GM19468 (cell line): ENCODE results near the gene MED12L.

ENCODE experiments used
- ATAC-seq: cut with Tn5 transposase; IDR thresholded peaks from one replicate; pipeline ENCODE4 v1.9.1; 2021; ENCODE audit warnings: mild to moderate bottlenecking, moderate library complexity, moderate number of reproducible peaks; ENCODE audit not compliant: unreplicated experiment; ENCODE audit errors: extremely low read depth

Gene MED12L

DNA sequence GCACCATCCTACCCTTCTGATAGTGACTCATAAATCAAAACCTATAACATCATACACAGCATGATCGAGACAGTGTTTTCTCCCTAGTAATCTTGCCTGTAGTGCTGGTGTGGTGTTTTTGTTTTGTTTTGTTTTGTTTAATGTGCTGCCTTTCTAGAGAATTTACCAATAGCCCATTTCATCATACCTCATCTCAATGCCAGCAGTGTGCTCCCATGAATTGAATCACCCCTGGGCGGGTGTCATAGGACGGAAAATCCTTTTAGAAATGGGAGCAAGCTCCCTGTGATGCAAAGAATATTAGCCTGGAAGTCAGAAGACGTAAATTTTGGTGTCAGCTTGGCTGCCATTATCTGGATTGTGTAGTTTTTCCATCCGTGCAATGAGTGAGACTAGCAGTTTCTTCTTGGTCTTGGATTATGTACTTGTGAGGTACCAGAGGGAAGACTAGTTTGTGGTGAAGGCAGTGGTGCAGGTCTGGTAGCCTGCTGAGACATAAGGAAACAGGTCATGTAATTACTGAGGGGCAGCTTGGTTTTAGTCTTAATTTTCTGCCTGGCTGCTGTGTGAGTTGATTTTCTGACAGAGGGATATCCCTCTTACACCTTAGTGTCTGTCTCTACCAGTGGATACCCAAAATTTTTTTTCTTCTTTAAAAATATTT lies 345.5 kb downstream of the MED12L start:
- no peak for ATAC-seq

DNA sequence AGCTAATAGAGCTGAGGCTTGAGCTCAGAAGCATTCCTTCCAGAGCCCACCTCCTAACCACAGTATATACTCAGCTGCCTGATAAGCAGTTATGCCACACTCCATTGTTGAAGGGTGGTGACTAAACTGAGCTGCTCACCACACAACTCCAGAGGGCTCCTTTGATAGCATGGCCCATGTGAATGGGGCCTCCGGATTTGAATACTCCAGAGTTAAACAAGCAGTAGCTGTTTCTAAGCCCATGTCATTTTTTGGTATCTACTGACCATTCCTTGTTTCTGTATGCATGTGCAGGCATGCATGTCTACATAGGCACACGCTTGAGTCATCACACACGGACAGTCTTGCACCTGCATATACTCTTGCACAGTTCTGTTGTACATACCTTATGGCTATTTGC lies 346.5 kb downstream of the MED12L start:
- ATAC-seq: no peak

DNA sequence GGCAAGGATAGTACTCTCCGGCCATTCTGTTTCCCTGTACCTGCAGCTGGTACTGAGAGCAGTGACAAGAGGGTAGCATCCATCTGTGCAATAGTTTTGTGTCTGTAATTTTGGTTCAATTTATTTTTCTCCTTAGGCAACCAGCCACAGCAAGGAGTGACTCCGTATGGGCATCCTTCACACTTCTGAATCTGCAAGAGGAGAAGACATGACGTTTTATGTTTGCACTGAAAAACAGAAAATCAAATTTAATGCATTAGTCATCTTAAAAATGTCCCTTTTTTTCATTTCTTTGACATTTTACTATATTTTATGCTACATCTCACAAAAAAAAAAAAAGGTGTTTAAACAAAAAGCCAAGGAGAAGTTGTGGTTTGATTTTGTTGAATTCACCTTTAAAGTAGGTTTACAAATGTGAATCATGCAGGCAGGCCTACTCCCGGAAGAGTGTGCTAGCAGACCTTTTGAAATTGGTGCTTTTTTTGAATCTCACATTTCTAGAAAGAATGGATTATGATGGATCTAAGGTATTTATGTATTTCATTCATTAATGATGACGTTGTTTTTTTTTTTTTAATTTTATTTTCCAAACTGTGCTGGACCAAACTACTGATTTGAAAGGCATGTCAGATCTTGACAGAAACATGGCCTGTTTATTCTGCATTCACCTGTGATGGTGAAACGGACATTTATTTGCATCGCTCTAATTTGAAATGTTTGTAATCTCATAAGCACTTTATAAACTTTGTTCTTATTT lies 347.3 kb downstream of the MED12L start:
- no peak for ATAC-seq

DNA sequence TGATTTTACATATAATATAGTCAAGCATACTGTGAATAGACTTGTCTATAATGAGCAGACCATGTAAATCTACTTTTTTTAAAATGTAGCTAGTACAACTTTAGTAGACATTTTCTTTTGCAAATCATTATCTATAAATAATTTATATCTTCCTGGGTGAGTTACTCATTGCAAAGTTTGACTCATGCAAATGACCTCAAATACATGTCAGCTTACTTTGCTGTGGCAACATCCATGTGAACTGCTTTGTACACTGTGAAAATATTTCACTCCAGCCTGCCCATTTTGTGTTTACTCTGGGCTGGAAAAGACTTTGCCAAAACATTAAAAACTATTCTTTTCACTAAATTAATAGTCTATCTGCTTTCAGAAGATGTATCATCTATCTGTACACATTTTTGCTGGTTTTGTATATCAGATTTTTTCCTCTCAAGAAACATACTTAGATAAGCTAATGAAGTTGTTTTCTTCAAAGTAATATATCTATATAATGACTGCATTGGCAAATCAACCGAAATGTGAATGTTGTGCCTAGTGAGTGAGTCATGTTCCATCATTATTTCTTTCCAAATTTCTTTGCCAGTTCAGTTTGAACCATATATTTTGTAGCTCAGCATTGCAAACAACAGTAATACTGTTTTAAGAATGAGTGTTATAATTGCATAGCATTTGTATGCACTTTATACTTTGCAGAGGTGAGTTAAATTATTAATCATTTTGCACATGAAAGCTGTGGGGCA lies 348.9 kb downstream of the MED12L start:
- ATAC-seq: no peak

DNA sequence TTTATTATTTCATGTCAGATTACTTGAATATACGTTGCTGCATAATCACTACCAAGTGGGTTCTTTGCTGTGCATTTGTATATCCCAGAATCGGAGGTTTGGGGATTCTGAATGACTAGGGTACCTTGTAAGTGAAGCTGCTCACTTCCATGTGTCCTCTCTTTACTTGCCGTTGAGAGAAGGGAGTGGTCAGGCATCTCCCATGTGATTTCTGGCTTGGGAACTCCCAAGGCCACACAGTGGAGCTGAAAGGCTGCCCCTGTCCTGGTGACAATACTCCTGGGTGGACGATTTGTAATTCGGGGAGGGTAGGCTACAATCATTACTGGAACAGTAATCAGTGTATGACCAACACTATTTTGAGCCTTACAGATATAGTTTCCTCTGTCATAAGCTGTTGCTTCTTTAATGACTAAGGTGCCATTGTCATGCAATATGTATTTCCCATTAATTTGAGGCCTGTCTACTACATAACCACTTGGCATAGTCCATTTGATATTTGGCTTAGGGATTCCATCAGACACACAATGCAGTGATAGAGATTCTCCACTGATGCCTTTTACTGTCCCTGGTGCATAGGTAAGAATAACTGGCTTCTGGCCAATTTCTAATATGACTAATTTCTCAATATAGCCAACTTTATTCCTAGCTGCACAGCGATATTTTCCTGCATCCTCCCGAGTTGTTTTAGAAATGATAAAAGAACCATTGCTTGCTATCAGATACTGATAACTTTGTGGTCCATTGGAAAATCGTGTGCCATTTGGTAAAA lies 351.4 kb downstream of the MED12L start:
- ATAC-seq: no peak

DNA sequence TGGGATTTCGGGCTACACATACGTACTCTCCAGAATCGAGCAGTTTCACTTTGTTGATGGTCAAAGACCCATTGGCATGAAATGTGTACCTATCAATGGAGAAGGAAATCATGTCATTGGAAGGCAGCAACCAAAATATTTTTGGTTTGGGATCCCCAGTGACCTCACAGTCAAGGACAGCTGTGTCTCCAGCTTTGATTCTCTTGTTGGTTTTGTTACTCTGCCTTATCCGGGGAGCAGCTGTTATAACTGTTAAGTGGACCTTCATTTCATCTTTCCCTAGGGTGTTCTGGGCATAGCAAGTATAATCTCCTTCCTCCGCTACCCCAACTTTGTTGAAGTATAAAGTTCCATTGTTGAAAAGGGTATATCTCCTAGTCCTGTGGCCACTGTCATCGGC lies 352.4 kb downstream of the MED12L start:
- no peak for ATAC-seq

DNA sequence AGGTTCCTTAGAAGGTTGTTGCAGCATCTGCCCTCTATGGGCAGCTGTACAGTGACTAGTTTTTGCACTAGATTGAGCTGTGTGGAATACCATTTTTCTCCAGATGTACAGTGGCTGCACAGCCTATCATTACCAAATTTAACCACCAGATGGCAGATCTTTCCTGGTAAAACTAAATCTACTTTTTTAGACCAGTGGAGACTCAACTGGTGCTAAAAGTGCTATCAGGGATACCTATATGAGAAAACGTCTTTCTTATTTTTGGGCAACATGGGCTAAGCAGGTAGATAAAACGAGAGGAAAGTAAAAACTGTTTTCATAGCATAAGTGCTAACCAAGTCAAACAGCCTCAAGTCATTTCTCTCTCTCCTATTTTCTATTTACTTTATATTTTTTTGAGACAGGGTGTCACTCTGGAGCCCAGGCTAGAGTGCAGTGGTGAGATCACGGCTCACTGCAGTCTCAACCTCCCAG lies 354.2 kb downstream of the MED12L start:
- peak; percentile 40 for ATAC-seq

DNA sequence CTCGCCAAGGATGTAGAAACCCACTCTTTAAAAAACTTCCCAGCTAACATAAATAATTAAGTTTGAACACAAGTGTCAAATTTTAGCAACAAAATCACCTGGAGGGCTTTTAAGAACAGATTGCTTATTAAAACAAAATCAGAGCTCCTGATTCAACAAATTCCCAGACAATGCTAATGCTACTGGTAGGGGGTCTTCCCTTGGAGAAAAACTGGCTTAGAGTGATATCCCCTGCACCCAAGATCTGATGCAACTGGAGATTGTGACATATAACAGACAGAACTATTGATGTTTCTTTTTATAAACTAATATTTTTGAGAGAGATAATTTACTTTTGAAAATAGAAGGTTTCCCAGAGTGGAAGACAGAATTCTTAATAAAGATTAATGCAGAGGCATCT lies 355.5 kb downstream of the MED12L start:
- no peak for ATAC-seq

DNA sequence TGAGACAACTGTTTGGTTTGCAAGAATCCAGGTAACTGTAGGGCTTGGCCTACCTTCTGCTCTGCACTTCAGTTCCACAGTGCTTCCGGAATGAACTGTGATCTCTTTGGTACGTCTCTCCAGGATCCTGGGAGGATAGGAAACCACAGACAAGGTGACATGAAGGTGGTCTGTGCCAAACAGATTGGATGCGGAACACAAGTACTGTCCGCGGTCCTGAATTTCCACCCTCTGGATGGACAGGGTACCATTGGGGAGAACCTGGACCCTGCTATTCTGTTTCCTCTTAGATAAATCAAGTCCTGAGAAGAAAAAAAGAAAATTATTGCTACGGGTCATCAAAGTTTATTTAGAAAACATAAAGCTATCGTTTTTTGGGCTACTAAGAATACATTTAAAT lies 358.1 kb downstream of the MED12L start:
- no peak for ATAC-seq

DNA sequence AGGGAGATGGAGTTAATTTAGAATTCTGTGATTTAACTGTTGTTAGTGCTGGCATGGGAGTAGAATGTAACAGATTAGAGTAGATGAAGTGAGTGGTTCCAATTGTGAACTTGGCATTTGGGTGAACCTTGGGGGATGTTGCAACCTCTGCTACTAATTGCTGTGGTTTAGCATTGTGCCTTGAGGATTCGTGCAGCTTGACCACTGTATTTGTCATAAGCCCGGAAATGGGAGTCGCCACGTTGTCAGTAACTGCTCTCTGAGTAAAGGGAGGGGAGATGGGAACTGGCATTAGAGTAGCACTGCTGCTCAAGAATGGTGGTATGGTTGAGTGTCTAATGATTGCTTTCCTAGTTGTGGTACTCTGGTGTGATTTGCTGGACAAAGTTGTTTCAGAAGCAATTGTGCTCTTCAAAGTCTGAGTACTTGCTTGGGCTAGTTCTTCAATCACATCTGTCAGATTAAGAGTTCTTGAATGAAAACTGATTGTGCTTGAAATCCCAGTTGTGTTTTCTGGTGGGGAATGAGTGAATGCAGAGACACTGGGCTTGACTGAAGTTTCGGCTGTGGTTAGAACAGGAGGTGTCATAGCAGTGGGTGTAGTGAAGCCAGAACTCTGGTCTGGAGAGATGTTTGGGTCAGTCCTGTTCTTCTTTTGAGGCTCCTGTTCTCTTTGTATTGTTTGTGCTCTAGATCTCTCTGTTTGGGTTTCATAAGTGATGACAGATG lies 360.0 kb downstream of the MED12L start:
- ATAC-seq: no peak

DNA sequence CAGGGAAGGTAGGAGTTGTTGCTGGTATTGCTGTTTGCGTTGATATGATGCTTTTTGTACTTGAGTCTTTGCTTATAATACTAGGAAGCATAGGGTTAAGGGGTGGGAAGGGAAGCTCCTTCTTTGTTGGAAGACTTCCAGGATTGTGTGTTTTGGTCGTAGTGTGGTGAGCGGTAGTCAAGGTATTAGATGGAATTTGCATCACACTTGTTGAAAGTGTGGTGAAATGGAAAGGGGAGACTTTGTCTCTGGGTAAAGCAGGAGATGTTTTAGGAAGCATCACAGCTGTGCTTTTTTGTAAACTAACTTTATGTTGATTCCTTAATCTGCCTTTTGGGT lies 360.5 kb downstream of the MED12L start:
- no peak for ATAC-seq

DNA sequence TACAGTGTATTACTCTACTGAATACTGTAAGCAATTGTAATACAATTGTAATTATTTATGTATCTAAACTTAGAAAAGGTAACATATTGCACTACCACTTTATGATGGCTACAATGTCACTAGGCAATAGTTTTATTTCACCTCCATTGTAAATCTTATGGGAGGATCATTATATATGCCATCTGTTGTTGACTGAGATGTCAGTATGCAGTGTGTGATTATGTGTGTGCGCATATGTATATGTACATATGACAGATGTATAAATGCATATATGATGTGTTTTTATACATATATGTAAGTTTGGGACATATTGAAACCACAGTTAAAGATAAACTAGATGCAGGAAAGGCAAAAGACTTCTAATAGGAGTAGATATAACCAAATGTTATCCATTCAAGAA lies 366.9 kb downstream of the MED12L start:
- no peak for ATAC-seq

DNA sequence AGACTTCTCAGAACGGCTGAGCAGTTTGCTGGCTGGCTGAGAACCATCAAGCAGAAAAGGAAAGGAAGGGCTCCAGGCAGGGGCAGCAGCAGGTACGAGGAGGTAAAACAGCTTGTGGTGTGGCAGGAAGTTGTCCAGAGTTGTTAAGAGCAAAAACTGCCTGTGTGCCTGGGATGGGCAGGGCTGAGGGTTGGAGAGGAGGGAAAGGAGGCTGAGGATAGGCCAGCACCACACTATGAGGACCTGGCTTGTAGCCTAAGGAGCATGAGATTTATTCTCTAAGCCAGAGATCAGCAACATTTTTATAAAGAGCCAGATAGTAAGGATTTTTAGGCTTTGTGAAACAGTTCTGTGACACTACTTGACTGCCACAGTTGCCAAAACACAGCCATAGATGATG lies 367.4 kb downstream of the MED12L start:
- ATAC-seq: no peak

DNA sequence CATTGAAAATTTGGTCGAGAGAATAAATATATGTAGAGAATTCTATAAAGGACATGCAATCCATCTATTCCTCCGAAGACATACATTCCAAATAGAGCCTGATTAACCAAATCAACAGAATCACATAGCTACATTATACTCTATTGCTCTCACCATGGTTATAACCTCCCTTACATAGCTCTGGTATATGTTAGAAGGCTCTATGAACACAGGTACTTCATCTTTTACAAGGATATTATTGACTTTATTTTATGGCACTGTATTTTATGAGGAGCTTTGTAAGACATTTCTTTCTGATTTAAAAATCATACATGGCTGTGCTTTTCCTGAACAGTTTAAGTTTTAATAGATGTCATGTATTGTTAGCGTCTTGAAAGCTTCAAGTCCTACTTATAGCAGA lies 370.6 kb downstream of the MED12L start:
- no peak for ATAC-seq

DNA sequence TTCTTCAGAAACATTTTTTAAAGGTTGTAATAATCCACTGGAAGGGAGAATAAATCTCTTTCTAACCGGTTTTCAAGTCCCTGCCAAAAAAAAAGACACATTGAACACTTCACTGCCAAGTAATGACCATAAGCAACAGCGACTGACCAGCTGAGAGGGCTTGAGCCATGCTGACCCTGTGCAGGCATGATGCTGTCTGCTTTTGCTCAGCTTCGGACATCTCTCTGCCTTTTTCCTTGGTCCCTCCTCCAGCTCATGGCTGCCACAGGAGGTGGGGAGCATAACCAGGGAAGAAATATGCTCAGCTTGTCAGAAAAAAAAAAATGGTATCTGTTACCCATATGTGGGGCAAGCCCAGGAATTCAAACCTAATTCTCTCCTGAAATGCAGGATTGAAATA lies 373.9 kb downstream of the MED12L start:
- no peak for ATAC-seq

DNA sequence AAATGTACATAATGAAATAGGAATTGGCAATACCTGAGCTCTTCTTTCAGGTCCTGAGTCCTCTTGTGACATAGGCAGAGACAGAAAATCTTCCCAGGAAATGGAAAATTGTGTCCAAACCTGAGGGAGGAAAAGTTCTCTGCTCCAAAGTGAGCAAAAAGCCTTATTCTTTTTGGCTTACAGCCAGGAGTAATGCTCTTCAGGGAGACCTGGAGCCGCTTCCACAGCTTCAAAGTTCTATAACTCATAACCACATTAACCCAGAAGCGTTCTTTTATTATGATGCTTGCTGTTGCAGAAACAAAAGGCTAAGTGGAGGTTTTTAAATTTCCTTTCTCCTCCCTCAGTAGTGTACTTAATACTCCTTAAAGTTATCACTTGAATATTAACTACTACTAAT lies 374.8 kb downstream of the MED12L start:
- ATAC-seq: no peak

DNA sequence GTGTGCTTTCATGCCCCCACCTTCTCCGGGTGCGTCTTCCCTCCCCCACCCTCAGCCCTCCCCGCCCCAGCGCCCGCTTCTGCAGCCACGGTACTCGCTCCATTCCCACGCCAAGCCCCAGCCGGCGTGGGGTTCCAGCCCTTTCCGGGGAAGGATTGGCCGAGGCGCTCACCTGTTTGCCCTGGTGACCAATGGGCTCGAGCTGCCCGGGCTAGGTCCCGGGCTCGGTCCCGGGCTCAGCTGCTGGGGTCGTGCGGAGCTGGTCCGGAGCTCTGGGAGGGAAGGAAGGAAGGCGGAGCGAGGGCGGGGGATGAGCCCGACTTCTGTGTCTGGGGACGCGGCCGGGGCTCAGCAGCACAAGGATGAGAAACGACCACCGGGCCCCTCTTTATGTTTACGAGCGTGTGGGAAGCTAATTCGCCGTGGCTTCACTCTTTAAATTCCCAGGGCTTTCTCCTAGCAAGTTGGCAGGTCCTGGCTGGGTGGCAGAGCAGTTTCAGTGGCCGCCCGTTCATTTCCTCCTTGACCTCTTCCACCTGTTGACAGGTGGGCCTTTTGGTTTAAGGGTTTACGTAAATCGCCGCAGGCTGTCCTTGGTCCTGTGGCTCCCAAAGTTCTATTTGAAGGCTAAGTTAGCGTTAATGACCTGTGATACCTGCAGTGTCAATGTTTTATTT lies 375.4 kb downstream of the MED12L start, which contains the start of gene IGSF10:
Gene IGSF10, minus strand, starts transcription at position 288 of the 677 bp plus-strand sequence. CDS start 2,352 bp downstream, outside the sequence.
- ATAC-seq: no peak

DNA sequence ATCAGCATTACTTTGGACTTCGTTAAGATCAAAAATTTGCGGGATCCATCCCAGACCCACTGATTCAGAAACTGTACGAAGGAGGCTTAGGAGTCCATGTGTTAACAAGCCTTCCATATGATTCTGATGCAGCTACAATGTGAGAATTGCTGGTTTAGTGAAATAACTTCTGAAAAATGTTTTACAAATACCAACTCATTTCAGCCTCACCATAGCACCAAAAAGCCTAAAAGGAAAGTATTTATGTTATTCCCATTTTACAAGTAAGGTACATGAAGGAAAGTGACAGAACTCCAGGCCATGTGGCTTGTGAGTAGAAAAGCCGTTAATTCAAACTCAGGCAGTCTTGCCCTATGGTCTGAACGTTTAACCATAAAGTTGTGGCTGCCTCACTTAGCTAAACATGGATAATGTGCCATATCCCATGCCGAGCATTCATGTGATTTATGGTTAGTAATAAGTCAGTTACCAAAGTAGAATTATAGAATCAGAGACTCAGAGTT lies 376.9 kb downstream of the MED12L start:
- no peak for ATAC-seq

DNA sequence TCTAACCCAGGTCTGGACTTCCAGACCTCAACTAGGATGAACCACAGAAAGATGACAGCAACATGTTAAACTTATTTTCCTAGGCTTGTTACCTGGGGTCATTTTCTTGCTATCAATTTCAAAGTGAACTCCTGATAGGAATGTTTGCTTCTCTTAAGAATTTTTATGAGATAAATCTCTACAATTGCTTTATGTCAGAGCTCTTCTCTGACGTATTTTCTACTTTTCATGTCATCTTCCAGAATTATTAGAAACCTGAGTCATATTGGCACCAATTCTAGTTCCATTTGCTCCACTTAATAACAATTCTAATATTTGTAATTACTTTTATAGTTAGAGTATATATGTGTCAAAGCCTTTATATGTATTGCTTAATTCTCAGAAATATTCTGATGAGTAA lies 377.5 kb downstream of the MED12L start:
- no peak for ATAC-seq
